ENCODE data around the gene CACNA1D. TPM values are rescaled to one million over a fixed set of nuclear protein-coding genes. Genes with fewer than 3 reads are reported as not detected.

The CACNA1D gene
- total RNA-seq, 1 experiment from 2014 or later: not detected

- Histone ChIP-seq H2AFZ (ENCODE audit: low read length) (no peak overlapping the region), H3K9me2 (replicated peaks; ENCODE audit: insufficient read depth, low read length) (no peaks in the 10 kb centered on the region), H3K4me1 (ENCODE audit: low read length) (no peaks in the 10 kb centered on the region), H3K4me2 (ENCODE audit: low read depth, low read length, poor library complexity, severe bottlenecking) (no peak overlapping the region), H3K36me3 (ENCODE audit: insufficient read depth, low read length) (no peaks in the 10 kb centered on the region), H3K79me2 (ENCODE audit: low read length) (no peaks in the 10 kb centered on the region), H3K9ac (ENCODE audit: low read length) (no peak overlapping the region), H3K9me3 (ENCODE audit: low read length) (no peaks in the 10 kb centered on the region), H3K27me3 (ENCODE audit: low read length) (no peaks in the 10 kb centered on the region), H3K4me3 (ENCODE audit: low read length) (no peak overlapping the region), H4K20me1 (ENCODE audit: insufficient read depth, low read depth, low read length) (no peaks in the 10 kb centered on the region), H3K27ac (ENCODE audit: low read length) (no peak overlapping the region)
- no peak for DNase-seq
Observed at GRCh38 chr3:53690521-53690920, 196.1 kb downstream of the CACNA1D start.

GRCh38 chr3:53691349-53691748 is 196.9 kb downstream of the CACNA1D start:
- Histone ChIP-seq H2AFZ (ENCODE audit: low read length) (no peak overlapping the region), H4K20me1 (ENCODE audit: insufficient read depth, low read depth, low read length) (no peaks in the 10 kb centered on the region), H3K27ac (ENCODE audit: low read length) (no peak overlapping the region), H3K36me3 (ENCODE audit: insufficient read depth, low read length) (no peaks in the 10 kb centered on the region), H3K4me2 (ENCODE audit: low read depth, low read length, poor library complexity, severe bottlenecking) (no peak overlapping the region), H3K9me3 (ENCODE audit: low read length) (no peaks in the 10 kb centered on the region), H3K27me3 (ENCODE audit: low read length) (no peaks in the 10 kb centered on the region), H3K4me3 (ENCODE audit: low read length) (no peak overlapping the region), H3K9me2 (replicated peaks; ENCODE audit: insufficient read depth, low read length) (no peaks in the 10 kb centered on the region), H3K9ac (ENCODE audit: low read length) (no peak overlapping the region), H3K4me1 (ENCODE audit: low read length) (no peaks in the 10 kb centered on the region), H3K79me2 (ENCODE audit: low read length) (no peaks in the 10 kb centered on the region)
- no peak for DNase-seq

DNA sequence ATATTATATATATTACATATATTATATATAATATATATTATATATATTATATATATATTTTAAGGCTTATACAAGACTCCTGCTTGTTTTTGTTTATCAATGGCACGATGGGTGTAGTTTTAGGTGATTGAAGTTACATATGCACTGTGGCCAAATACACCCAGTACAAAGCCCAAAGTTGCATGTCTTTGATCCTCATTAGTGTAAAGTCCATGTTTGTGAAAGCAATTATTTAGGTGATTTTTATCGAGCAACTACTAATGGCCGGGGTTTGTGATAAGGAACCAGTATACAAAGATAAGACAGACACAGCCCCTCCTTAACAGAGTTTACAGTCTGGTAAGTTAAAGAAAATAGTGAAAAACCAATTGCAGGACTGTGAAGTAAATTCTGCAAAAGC is 197.5 kb downstream of the CACNA1D start:
- Histone ChIP-seq H2AFZ (ENCODE audit: low read length) (no peak overlapping the region), H3K9ac (ENCODE audit: low read length) (no peak overlapping the region), H3K36me3 (ENCODE audit: insufficient read depth, low read length) (no peaks in the 10 kb centered on the region), H3K4me1 (ENCODE audit: low read length) (no peaks in the 10 kb centered on the region), H3K27ac (ENCODE audit: low read length) (no peak overlapping the region), H3K4me3 (ENCODE audit: low read length) (no peak overlapping the region), H4K20me1 (ENCODE audit: insufficient read depth, low read depth, low read length) (no peaks in the 10 kb centered on the region), H3K9me2 (replicated peaks; ENCODE audit: insufficient read depth, low read length) (no peaks in the 10 kb centered on the region), H3K27me3 (ENCODE audit: low read length) (no peaks in the 10 kb centered on the region), H3K79me2 (ENCODE audit: low read length) (no peaks in the 10 kb centered on the region), H3K4me2 (ENCODE audit: low read depth, low read length, poor library complexity, severe bottlenecking) (no peak overlapping the region), H3K9me3 (ENCODE audit: low read length) (no peaks in the 10 kb centered on the region)
- DNase-seq: no peak

DNA sequence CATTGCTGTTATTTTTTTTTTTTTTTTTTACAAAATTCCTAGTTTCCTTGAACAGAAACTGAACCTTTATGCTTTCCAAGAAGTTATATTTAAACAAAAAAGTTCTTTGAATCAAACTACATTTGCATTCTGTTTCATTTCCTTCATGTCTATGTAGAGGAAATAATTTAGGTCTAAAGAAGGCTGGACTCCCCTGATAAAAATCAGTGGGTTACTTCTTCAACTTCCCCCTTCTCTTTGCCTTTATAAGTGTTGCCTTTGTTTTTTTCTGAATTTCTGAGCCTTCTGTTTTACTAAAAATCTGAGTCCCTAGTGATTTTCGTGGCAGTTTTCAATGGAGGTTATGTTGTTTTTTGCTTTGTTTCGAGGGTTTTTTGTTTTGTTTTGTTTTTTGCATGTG is 199.0 kb downstream of the CACNA1D start:
- H3K27ac ChIP-seq (ENCODE audit: low read length): no peak overlapping the region
- H3K9ac ChIP-seq (ENCODE audit: low read length): no peak overlapping the region
- H3K4me3 ChIP-seq (ENCODE audit: low read length): no peak overlapping the region
- no peaks in the 10 kb centered on the region for H3K4me1 ChIP-seq (ENCODE audit: low read length)
- no peak for DNase-seq
- H3K27me3 ChIP-seq (ENCODE audit: low read length): no peaks in the 10 kb centered on the region
- H2AFZ ChIP-seq (ENCODE audit: low read length): no peak overlapping the region
- H3K79me2 ChIP-seq (ENCODE audit: low read length): no peaks in the 10 kb centered on the region
- H3K36me3 ChIP-seq (ENCODE audit: insufficient read depth, low read length): no peaks in the 10 kb centered on the region
- no peaks in the 10 kb centered on the region for H4K20me1 ChIP-seq (ENCODE audit: insufficient read depth, low read depth, low read length)
- no peak overlapping the region for H3K4me2 ChIP-seq (ENCODE audit: low read depth, low read length, poor library complexity, severe bottlenecking)
- no peaks in the 10 kb centered on the region for H3K9me2 ChIP-seq (replicated peaks; ENCODE audit: insufficient read depth, low read length)
- no peaks in the 10 kb centered on the region for H3K9me3 ChIP-seq (ENCODE audit: low read length)

- Histone ChIP-seq H3K27me3 (ENCODE audit: low read length) (no peaks in the 10 kb centered on the region), H3K79me2 (ENCODE audit: low read length) (no peaks in the 10 kb centered on the region), H4K20me1 (ENCODE audit: insufficient read depth, low read depth, low read length) (no peaks in the 10 kb centered on the region), H2AFZ (ENCODE audit: low read length) (no peak overlapping the region), H3K9me2 (replicated peaks; ENCODE audit: insufficient read depth, low read length) (no peaks in the 10 kb centered on the region), H3K4me2 (ENCODE audit: low read depth, low read length, poor library complexity, severe bottlenecking) (no peak overlapping the region), H3K4me3 (ENCODE audit: low read length) (no peak overlapping the region), H3K9ac (ENCODE audit: low read length) (no peak overlapping the region), H3K9me3 (ENCODE audit: low read length) (no peaks in the 10 kb centered on the region), H3K4me1 (ENCODE audit: low read length) (no peaks in the 10 kb centered on the region), H3K36me3 (ENCODE audit: insufficient read depth, low read length) (no peaks in the 10 kb centered on the region), H3K27ac (ENCODE audit: low read length) (no peak overlapping the region)
- no peak for DNase-seq
Observed at GRCh38 chr3:53694046-53694445, 199.6 kb downstream of the CACNA1D start.

GRCh38 chr3:53694666-53695323 is 200.4 kb downstream of the CACNA1D start:
- no peaks in the 10 kb centered on the region for H3K79me2 ChIP-seq (ENCODE audit: low read length)
- H4K20me1 ChIP-seq (ENCODE audit: insufficient read depth, low read depth, low read length): no peaks in the 10 kb centered on the region
- no peaks in the 10 kb centered on the region for H3K27me3 ChIP-seq (ENCODE audit: low read length)
- no peak overlapping the region for H3K4me3 ChIP-seq (ENCODE audit: low read length)
- DNase-seq: no peak
- H3K36me3 ChIP-seq (ENCODE audit: insufficient read depth, low read length): no peaks in the 10 kb centered on the region
- no peak overlapping the region for H3K4me2 ChIP-seq (ENCODE audit: low read depth, low read length, poor library complexity, severe bottlenecking)
- H3K9ac ChIP-seq (ENCODE audit: low read length): no peak overlapping the region
- no peaks in the 10 kb centered on the region for H3K4me1 ChIP-seq (ENCODE audit: low read length)
- no peaks in the 10 kb centered on the region for H3K9me3 ChIP-seq (ENCODE audit: low read length)
- H3K9me2 ChIP-seq (replicated peaks; ENCODE audit: insufficient read depth, low read length): no peaks in the 10 kb centered on the region
- H3K27ac ChIP-seq (ENCODE audit: low read length): no peak overlapping the region
- H2AFZ ChIP-seq (ENCODE audit: low read length): no peak overlapping the region

DNA sequence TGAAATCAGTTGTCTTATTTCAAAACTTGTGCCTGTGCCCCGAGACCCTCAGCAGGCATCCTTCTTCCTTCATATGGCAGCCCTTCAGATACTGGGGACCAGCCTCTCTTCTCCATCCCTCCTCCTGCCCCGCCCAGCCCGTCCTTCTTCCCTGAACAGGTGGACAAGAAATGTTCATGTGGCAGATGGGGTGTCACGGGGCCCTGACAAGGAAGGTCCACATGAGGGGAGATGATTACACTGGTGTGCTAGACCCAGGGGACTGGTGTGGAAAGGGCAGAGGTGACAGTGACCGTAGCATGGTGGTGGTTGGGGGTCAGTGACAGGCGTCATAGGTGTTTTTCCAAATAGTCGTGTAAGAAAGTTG is 200.9 kb downstream of the CACNA1D start:
- H3K9me3 ChIP-seq (ENCODE audit: low read length): no peaks in the 10 kb centered on the region
- H3K4me2 ChIP-seq (ENCODE audit: low read depth, low read length, poor library complexity, severe bottlenecking): no peak overlapping the region
- no peaks in the 10 kb centered on the region for H3K27me3 ChIP-seq (ENCODE audit: low read length)
- H2AFZ ChIP-seq (ENCODE audit: low read length): no peak overlapping the region
- DNase-seq: no peak
- H3K9ac ChIP-seq (ENCODE audit: low read length): no peak overlapping the region
- no peaks in the 10 kb centered on the region for H3K36me3 ChIP-seq (ENCODE audit: insufficient read depth, low read length)
- H3K4me1 ChIP-seq (ENCODE audit: low read length): no peaks in the 10 kb centered on the region
- H4K20me1 ChIP-seq (ENCODE audit: insufficient read depth, low read depth, low read length): no peaks in the 10 kb centered on the region
- no peak overlapping the region for H3K4me3 ChIP-seq (ENCODE audit: low read length)
- H3K9me2 ChIP-seq (replicated peaks; ENCODE audit: insufficient read depth, low read length): no peaks in the 10 kb centered on the region
- H3K79me2 ChIP-seq (ENCODE audit: low read length): no peaks in the 10 kb centered on the region
- no peak overlapping the region for H3K27ac ChIP-seq (ENCODE audit: low read length)

DNA sequence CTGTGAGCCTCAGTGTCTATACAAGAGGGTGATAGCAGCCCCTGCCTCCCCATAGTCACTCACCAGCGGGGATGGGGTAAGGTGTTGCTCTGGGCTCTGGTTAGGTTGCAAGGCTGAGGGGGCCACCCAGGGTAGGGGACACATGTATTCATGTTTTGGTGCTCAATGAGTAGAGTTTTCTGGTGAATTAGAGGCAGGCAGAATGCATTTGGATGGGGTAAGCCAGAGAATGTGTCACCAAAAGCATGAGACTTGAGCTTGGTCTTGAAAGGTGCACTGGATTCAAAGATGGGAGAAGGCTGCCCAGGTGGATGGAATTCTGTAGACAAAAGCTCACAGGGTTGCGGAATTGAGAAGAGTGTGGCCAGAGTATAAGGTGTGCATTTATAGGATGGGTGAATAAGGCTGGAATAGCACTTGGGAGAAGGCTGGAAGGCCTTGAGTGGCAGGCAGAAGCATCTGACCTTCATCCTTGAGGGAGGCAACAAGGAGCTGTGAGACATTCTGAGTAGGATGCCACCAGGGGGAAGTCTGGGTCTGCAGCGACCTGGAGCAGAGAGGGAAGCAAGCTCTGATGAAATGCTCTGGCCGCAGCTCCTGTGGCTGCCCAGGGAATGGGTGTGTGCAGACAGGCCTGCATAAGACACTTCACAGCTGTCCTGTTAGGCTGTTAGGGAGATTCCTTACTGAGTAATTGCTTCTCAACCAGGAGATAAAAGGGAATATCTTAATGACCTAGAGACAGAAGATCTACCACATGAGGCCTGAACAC is 202.2 kb downstream of the CACNA1D start:
- no peaks in the 10 kb centered on the region for H3K27me3 ChIP-seq (ENCODE audit: low read length)
- H3K9me3 ChIP-seq (ENCODE audit: low read length): no peaks in the 10 kb centered on the region
- H3K9ac ChIP-seq (ENCODE audit: low read length): no peak overlapping the region
- H3K4me3 ChIP-seq (ENCODE audit: low read length): no peak overlapping the region
- H3K27ac ChIP-seq (ENCODE audit: low read length): no peak overlapping the region
- no peaks in the 10 kb centered on the region for H3K4me1 ChIP-seq (ENCODE audit: low read length)
- H3K4me2 ChIP-seq (ENCODE audit: low read depth, low read length, poor library complexity, severe bottlenecking): no peak overlapping the region
- no peaks in the 10 kb centered on the region for H4K20me1 ChIP-seq (ENCODE audit: insufficient read depth, low read depth, low read length)
- no peaks in the 10 kb centered on the region for H3K9me2 ChIP-seq (replicated peaks; ENCODE audit: insufficient read depth, low read length)
- H2AFZ ChIP-seq (ENCODE audit: low read length): no peak overlapping the region
- no peak for DNase-seq
- no peaks in the 10 kb centered on the region for H3K79me2 ChIP-seq (ENCODE audit: low read length)
- H3K36me3 ChIP-seq (ENCODE audit: insufficient read depth, low read length): no peaks in the 10 kb centered on the region

All from Karpas-422 (cell line).